NOMO-1 treated with DMSO at 0.1 percent for 48 hours (cell line): ENCODE measurements around the gene DLX4.

Experiments
- DNase-seq: peaks from one replicate; lab custom pipeline; 2025; ENCODE audit not compliant: unreplicated experiment; lab: John Stamatoyannopoulos, UW

The DLX4 gene

DNA sequence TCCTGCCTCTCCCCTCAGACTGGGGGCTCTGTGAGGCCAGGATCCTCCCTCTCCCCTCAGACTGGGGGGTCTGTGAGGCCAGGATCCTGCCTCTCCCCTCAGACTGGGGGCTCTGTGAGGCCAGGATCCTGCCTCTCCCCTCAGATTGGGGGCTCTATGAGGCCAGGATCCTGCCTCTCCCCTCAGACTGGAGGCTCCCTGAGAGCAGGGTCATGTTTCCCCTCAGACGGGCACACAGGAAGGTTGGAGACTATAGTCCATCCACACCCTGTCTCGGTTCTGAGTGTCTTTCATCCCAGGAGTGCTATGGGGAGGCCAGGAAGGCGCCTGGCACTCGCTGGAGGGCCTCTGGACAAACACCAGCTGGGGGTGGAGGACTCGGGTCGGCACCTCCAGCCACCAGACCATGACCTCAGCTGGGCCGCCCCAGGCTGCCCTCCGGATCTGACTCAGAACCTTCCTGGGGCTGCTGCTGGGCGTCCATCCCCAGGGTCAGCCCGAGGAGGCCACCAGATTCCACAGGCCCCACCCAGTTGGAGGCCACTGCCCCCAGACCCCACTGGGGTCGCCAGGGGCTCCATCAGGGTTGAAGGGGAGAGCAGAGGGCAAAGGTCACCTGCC is 21.9 kb upstream of the DLX4 start:
- no peak for DNase-seq

DNA sequence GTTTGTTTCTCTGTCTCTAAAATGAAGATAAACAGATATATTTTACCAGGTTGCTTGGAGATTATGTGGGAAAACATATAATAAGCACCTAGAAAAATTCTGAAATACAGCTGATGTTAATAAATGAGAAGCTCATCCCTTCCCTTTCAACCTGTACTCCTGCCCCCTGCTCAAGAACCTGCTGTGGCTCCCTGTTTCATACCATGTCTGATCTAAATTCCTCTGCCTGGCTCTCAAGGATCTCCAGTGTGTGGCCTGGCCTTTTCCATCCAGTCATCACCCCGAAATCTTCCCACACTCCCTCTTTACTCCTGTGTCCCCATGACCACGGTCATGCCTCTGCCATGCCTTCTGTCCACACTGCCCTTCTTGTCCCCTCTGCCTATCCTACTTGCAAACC is 19.4 kb upstream of the DLX4 start:
- no peak for DNase-seq

DNA sequence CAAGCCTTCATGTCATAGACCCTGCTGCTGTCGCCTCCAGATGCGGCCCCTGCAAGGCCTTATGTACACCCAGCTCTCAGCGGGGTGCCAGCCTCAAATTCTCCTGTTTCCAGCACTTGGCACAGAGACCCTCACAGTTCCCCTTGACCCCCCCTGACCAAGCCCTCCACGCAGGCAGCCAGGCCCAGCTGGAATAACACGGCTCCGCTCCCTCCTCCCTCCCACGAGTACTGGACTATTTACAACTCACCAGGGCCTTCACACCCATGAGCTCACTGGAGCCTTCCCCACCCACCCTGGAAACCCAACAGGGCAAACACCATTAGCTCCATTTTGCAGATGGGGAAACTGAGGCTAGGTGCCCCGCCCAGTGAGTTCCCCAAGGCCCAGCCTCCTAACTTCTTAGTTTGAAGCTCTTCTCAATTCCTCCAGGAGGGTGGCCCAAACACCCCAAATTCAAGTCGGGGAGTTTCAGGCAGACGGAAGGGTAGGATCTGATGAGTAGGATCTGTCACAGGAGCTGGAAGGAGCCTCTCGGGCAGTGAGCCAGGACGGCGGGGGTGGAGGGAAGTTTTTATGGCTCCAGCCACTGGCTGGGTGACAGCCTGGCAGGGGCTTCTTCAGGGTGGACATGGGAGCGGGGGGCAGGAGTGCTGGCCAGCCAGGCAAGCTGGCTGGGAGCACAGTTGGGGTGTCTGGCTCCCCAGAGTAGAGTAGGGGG is 17.5 kb upstream of the DLX4 start:
- DNase-seq = no peak

DNA sequence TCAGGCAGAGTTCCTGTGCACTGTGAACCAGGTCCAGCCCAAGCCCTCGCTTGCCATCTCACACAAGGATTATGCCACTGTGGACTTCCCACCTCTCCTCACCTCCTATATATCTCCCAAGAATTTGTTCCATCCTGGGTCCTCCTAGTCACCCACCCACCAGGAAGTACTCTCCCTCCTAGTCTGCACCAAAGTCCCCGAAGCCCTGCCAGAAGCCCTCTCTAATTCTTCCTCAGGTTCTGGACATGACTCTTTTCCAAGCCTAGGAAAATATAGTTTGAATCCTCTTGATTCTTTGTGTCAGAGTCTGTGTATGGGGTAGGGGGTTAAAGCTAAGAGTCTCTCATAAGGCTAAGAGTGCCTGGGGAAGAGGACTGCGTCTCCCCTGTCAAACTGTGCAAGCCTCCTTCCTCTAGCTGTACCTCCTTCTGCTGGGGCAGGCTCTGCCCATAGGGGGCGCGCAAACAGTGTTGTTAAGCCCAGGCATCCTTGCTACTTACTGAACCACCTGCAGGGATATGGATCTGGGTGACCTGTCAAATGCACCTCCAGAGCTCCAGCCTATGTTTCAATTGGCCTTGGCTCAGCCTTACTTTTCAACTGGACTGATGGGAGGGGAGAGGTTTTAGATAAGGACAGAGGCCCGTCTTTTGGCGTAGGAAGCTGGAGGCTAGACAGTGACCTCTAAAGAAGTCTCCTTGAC is 16.6 kb upstream of the DLX4 start:
- DNase-seq = peak; percentile 67

DNA sequence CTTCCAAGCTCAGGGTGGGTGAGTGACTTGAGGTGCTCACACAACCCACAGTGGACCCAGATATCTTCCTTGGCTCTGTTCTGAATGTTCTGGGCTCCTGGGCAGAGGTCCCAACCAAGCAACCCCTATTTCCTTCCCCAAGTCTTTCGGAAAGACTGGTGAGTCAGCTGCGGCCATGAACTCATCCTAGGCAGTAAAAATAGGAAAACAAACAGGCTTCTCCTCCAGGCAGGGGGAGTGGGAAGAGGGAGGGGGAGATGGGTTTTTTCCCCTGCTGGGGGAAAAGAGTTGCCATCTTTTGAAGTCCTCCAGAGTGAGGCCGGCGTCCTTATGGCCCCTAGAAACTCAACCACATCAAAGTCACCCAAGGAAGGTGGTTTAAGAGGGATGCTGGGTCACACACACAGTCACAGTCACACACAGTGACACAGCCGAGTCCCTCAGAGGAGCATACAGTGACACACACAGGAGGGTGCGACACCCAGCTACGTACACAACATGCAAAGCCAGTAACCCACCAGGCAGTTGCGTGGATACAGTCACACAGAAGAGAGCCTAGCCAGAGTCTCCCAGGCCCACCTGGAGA is 16.0 kb upstream of the DLX4 start:
- no peak for DNase-seq

DNA sequence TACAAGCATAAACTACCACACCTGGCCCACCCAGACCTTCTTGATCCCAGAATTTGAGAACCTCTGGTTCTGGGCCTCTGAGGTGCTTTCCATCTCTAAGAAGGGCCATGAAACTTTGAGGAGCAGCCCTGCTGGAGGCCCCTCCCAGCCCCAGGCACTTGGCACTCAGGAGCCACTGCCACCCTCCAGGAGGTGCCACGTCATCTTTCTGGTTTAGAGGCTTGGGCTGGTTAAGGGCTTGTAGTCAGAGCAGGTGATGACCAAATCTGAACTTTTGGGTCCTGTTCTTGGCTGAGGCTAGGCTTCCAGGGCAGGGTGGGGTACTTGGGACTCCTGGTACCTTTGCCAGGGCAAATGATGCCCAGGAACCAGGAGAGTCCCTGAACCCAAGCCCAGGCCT is 13.8 kb upstream of the DLX4 start:
- DNase-seq = no peak

DNA sequence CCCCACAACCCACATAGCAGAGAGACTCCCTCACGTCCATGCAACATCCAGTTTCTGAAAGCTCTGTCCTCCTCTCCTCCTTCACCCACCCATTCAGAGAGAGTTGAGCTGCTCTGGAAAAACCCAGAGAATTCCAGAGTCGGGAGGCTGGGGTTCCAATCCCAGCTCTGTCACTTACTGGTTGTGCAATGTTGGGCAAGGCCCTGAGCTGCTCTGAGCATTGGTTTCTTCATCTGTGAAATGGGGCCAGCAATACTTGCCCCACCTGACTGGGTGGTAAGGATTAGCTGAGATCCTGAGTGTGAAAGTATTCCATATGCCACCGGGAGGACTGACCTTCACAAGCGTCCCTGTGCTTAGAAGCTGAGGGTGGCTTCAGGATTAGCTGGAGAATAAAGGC is 12.2 kb upstream of the DLX4 start:
- no peak for DNase-seq

DNA sequence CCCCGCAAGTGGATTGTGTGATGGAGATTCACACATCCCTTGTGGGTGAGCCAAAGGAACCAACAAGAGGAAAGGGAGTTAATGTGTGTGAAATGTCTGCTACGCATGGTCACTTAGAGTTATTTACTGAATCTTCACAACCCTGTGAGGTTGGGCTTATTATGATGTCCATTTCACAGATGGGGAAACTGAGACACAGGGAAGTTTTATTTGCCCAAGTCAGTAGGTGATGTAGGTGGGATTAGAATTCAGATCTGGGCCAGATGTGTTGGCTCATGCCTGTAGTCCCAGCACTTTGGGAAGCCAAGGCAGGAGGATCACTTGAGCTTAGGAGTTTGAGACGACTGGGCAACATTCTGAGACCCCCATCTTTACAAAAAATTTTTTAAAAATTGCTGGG is 11.6 kb upstream of the DLX4 start:
- no peak for DNase-seq

DNA sequence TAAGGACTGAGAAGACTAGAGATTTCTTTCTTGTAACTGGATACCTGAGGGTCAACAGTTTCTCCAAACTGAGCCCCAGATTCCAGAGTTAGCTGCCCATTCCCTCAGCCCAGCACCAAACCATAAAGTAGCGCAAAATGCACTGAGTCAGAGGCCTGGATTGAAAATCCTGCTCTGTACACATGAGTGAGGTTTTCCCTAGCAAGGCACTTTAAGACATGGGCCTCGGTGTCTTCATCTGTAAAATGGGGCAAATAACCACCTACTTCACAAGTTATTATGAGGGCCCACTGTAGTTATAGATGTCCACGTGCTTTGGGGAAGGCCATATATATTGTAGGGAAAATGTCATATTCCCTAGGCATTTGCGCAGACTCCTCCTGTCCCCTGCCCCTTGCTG is 10.3 kb upstream of the DLX4 start:
- DNase-seq = no peak

DNA sequence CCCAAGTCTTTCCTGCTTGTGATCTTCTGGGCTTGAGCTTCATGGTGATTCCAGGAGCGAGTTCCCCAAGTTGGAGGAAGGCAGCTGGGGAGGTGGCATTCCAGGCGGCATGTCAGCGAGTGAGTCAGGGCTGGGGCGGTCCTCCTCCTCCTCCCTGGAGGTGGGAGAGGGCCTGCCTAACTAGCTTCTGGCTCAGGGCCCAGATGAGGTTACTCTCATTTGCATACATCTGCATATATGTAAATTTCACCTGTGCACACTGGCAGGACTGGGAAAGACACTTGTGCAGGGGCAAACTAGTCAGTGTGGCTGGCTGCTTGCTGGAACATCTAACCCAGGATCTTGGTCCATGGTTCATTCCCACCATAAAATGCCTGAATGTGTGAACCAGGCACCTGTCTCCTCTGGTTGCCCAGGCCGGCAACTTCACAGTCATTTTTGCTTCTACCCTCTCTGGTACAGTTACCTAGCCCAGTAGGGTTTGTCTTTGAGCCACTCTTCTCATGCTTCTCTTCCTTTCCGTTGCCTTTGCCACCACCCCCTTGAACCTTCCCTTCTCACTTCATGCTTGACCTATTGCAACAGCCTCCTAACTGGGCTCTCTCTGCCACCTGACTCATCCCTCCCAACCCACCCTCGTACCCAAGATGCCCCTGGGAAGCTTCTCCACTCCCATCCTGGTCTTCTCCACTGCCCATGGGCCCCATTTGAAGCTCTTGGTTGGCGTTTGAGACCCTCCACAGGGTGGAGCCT is 9.6 kb upstream of the DLX4 start:
- DNase-seq = peak; percentile 37

DNA sequence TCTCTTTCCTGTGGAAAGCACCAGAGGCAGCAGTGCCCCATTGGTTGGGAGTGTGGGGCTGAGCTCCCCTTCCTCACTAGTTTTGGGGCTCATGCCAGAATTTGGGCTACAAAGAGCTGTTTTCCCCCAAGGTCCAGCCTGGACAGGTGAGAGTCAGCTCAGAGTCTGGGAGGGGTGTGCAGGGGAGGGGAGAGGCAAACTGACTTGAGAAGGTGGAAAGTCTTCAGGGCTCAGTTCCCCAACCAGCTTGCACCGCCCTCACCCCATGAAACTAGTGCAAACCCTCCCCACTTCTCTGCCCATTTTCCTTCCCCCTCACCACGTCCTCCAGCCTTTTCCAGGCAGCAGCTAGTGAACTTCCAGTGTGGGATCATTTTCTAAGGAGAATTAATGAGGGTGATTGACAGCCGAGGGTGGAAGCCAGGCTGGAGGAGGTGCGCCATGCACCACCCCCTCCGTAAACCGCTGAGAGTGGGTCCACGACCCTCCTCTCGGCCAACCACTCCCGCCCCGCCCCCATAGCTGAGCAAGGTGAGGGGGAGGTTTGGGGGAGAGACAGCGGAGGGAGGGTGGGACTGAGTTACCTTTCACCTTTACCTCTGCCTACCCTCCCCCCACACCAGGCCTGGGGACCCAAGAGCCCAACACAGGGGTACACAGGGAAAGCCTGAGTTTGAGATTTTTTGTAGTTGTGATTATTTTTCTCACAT is 6.2 kb upstream of the DLX4 start:
- no peak for DNase-seq

DNA sequence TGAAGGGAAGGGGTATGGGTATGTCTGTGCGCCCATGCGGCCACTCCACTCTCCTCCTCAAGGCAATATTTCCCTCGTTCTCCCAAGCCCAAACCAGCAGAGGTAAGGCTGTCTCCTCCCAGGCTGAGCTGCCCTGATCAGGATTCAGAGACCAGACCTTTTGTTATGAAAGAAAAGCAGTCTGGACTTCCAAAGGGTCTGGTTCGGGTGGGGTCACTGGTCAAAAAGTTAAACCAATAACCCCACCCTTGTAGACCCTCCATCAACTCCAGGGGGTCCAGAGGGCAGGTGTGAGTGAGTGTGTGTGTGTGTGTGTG is 5.7 kb upstream of the DLX4 start:
- DNase-seq = no peak

DNA sequence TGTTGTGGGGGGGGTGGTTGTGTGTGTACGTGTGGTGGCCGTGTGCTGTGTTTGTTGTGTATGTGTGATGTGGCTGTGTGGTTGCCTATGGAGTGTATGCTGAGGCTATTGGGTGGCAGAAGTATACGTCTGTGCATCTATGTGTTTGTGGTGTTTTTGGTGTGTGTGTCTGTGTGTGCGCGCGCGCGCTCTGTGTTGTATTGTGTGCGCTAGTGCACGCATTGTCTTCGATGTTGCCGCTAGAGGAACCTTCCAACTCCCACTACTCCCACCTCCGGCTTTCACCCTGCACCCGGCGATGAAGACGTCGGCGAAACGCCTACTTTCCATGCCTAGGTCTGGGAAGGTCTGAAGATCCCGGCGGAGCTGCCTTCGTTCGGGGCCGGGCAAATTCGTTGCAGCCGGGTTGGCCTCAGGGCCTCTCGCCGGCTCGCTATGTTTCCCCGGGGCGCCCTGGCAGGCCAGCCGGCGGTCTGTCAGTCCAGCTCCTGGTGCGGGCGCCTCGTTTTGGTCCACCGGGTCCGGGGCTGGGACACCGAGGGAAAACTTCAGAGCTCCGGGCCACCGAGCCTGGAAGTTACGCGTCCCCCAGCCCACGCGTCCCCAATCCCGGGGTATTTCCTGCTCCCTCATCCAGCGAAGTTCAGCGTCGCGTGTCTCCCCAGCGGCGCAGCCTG is 5.2 kb upstream of the DLX4 start:
- no peak for DNase-seq

DNA sequence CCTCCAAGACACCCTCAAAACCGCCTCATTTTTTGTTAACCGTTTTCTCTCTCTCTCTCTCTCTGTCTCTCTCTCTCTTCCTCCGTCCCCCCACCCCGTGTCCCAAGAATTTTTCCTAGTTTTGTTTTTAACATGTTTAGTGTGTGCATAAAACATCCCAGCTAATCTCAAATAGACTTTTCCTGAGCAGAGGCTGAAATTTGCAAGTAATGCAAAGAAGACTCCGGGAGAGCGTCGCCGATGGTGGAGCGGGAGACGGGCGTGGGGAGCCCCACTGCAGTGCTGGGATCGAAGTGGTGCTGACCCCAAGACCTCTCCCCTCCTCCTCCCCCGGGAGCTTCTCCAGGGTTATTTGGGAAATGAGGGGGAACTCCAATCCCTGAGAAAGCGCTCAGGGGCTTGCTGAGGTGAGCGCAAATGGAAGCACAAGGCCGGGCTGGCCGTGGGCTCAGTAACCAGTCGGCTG is 4.7 kb upstream of the DLX4 start:
- DNase-seq = no peak

DNA sequence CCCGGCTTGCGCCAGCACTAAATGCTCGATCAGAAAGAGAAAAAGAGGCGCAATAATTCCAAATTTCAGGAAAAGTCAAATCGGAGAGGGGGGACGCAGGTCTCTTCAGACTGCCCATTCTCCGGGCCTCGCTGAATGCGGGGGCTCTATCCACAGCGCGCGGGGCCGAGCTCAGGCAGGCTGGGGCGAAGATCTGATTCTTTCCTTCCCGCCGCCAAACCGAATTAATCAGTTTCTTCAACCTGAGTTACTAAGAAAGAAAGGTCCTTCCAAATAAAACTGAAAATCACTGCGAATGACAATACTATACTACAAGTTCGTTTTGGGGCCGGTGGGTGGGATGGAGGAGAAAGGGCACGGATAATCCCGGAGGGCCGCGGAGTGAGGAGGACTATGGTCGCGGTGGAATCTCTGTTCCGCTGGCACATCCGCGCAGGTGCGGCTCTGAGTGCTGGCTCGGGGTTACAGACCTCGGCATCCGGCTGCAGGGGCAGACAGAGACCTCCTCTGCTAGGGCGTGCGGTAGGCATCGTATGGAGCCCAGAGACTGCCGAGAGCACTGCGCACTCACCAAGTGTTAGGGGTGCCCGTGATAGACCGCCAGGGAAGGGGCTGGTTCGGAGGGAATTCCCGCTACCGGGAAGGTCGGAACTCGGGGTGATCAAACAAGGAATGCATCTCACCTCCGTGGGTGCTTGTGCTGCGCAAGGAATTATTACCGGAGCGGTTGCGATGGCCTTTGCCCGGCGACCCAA is 4.0 kb upstream of the DLX4 start:
- no peak for DNase-seq

DNA sequence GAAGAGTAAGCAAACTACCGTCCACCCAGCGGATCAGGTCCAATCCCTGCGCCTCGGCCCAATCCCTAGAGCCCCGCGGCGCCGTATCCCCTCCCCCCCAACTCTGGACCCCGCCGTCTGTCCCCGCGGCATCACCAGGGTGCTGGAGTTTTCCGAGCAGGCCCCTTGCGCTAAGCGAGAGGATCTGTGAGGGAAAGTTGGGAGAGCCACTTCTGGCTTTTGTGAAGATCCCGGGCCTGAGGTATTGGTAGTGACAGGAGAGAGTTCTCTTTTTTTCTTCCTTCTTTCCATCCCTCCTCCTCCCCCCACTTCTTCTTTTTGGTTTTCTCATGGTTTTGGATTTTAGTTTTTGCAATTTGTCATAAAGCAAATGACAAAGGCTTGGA is 3.5 kb upstream of the DLX4 start:
- peak; percentile 79 for DNase-seq

DNA sequence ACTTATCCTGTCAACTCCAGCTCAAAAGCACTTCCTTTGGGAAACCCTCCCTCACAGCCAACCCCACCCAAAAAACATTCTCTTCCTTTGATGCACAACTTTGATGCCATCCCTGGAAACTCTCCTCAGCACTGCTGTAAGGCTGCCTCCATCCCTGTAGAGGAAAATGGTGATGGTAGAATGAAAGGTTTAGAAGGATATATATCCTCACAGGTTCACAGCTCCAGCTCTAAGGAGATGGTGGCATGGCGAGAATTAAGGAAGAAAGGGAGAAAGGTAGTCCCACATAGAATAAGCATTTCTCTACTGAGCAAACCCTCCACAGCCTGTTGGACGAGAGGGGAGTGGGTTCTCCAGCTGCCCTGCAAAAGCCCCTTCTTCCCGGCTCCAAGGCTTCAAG is 2.2 kb upstream of the DLX4 start:
- DNase-seq = no peak

DNA sequence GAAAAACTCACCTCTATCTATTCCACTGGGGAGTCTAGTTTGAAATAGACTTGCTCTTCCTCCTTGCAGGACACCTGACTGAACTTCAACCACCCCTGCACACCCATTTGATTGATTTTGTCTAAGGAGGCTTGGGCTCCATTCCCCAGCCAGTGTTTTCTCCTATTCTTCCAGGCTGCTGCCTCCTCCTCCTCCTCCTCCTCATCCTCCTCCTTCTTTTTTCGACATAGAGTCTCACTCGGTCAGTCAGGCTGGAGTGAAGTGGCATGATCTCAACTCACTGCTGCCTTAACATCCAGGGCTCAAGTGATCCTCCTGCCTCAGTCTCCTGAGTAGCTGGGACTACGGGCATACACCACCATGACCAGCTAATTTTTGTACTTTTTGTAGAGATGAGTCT is 1.8 kb upstream of the DLX4 start:
- no peak for DNase-seq

DNA sequence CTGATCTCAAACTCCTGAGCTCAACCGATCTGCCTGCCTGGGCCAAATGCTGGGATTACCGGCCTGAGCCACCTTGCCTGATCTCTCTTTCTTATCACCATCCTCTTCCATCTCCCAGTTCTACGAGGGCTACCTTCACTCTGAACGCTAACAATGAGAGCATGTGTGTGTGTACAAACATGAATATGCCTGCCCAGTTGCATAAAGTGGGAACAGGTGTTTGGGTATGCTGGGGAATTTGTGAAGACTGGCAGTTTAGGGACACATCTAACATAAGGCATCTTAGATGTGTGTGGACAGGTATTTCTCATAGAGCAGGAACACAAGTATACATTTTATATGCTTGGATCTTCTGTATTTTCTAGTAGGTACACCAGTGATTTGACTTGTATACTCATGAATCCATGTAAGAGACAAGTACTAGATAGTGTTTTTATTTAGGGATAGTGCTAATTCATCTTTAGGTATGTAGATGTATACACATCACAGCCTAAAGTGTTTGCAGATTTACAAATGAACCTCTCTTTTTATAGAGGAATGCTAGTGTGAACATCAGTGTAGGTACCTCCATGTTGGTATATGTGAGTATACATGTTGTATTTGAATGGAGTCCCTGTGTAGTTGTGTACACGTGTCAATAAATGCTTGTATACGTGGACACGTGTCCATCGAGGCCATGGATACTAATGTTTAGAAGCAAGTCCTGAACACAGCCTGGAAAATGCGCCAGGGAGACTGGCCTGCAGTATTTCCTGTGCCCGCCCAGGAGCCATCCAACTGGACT is 1.2 kb upstream of the DLX4 start:
- DNase-seq = no peak
